GM23338 (cell line): ENCODE results near the gene FBXW7.

ENCODE experiments used
- CREB1 ChIP-seq: fragments of 250-450 bp; sonication (Bioruptor Pico); IDR thresholded peaks from 2 replicates; pipeline ENCODE4 v1.5.0; 2020; ENCODE audit warnings: low read depth, mild to moderate bottlenecking, moderate library complexity
- CTCF ChIP-seq, 2 experiments: fragments of 200-600 bp in 1 of 2; sonication (generic) in 1 of 2; conservative IDR thresholded peaks; 2 replicates each; pipeline versions ENCODE4 v1.5.1 to v1.6.1; 2016 to 2017; ENCODE audit warnings: antibody characterized with exemption in 2 of 2, low read depth in 2 of 2, mild to moderate bottlenecking in 2 of 2, moderate library complexity in 1 of 2
- EZH2 ChIP-seq: fragments of 200-600 bp; sonication (generic); IDR thresholded peaks from one replicate; pipeline ENCODE4 v1.8.0; 2017; ENCODE audit warnings: antibody characterized with exemption, mild to moderate bottlenecking, low read depth; ENCODE audit not compliant: unreplicated experiment
- EZH2phosphoT487 ChIP-seq: fragments of 200-600 bp; sonication (generic); IDR thresholded peaks from one replicate; pipeline ENCODE4 v1.8.1; 2018; ENCODE audit warnings: antibody characterized with exemption; ENCODE audit not compliant: unreplicated experiment
- POLR2AphosphoS5 ChIP-seq: IDR thresholded peaks from 2 replicates; pipeline ENCODE4 v1.6.1; 2016; ENCODE audit warnings: antibody characterized with exemption, low read depth
- STAT1 ChIP-seq: IDR thresholded peaks from one replicate; pipeline ENCODE4 v1.6.1; 2016; ENCODE audit warnings: antibody characterized with exemption; ENCODE audit not compliant: unreplicated experiment
- ZNF114 ChIP-seq: fragments of 250-450 bp; sonication (Bioruptor Pico); IDR thresholded peaks from 2 replicates; pipeline ENCODE4 v1.5.0; 2020; ENCODE audit warnings: mild to moderate bottlenecking, moderate library complexity
- ZNF331 ChIP-seq: fragments of 250-450 bp; sonication (Bioruptor Pico); IDR thresholded peaks from 2 replicates; pipeline ENCODE4 v1.5.0; 2020; ENCODE audit warnings: low read depth, mild to moderate bottlenecking, moderate library complexity
- TF ChIP-seq, protein P1 (sequence below): IDR thresholded peaks from 2 replicates; pipeline ENCODE4 v1.6.1; 2016; ENCODE audit warnings: antibody characterized with exemption
- TF ChIP-seq, protein P2 (sequence below): IDR thresholded peaks from one replicate; pipeline ENCODE4 v1.6.1; 2018; ENCODE audit warnings: antibody characterized with exemption; ENCODE audit not compliant: unreplicated experiment

DNA sequence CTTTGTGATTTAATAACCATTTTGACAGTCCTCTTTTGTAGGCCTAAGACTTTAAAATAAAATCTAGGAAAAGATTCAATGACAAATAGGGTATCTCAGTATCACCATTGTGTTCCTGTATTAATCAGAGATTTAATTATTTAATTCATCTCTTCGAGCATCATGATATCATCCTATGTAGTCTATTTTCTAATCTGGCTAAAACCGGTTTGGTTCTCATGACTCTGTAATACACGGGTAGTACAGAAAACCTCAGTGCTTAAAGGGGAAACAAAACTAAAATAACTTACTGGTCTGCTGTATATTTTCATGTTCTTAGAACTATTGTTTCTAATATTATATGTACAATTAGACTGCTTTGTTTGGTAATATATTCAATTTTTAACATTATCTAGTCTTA lies 23.7 kb upstream of the FBXW7 start:
- no peak for TF ChIP-seq CTCF (conservative IDR thresholded peaks at IDR 0.05; ENCODE audit: low read depth in 2 of 2)
- no peak for TF ChIP-seq ZNF114 (CRISPR knock-in tag)
- TF ChIP-seq POLR2AphosphoS5 = no peak
- TF ChIP-seq, protein P1, sequence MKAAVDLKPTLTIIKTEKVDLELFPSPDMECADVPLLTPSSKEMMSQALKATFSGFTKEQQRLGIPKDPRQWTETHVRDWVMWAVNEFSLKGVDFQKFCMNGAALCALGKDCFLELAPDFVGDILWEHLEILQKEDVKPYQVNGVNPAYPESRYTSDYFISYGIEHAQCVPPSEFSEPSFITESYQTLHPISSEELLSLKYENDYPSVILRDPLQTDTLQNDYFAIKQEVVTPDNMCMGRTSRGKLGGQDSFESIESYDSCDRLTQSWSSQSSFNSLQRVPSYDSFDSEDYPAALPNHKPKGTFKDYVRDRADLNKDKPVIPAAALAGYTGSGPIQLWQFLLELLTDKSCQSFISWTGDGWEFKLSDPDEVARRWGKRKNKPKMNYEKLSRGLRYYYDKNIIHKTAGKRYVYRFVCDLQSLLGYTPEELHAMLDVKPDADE = no peak
- TF ChIP-seq, protein P2, sequence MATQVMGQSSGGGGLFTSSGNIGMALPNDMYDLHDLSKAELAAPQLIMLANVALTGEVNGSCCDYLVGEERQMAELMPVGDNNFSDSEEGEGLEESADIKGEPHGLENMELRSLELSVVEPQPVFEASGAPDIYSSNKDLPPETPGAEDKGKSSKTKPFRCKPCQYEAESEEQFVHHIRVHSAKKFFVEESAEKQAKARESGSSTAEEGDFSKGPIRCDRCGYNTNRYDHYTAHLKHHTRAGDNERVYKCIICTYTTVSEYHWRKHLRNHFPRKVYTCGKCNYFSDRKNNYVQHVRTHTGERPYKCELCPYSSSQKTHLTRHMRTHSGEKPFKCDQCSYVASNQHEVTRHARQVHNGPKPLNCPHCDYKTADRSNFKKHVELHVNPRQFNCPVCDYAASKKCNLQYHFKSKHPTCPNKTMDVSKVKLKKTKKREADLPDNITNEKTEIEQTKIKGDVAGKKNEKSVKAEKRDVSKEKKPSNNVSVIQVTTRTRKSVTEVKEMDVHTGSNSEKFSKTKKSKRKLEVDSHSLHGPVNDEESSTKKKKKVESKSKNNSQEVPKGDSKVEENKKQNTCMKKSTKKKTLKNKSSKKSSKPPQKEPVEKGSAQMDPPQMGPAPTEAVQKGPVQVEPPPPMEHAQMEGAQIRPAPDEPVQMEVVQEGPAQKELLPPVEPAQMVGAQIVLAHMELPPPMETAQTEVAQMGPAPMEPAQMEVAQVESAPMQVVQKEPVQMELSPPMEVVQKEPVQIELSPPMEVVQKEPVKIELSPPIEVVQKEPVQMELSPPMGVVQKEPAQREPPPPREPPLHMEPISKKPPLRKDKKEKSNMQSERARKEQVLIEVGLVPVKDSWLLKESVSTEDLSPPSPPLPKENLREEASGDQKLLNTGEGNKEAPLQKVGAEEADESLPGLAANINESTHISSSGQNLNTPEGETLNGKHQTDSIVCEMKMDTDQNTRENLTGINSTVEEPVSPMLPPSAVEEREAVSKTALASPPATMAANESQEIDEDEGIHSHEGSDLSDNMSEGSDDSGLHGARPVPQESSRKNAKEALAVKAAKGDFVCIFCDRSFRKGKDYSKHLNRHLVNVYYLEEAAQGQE = no peak
- TF ChIP-seq EZH2phosphoT487 = no peak
- TF ChIP-seq CREB1 = no peak
- TF ChIP-seq EZH2 = no peak
- TF ChIP-seq STAT1 = no peak
- TF ChIP-seq ZNF331 (CRISPR knock-in tag) = no peak
